BLaER1 (cell line): Measurements from ENCODE around the gene SEC14L2.
A peak's percentile ranks its signal among the peaks of the same experiment; 100 is the strongest.

Experiments used
- H3K27ac ChIP-seq: shearing (Covaris generic); formaldehyde crosslinking; 2 replicates; pipeline ENCODE4 v1.8.1; 2022
- H3K27me3 ChIP-seq: shearing (Covaris generic); formaldehyde crosslinking; 2 replicates; pipeline ENCODE4 v1.8.1; 2022
- H3K36me3 ChIP-seq: shearing (Covaris generic); formaldehyde crosslinking; 2 replicates; pipeline ENCODE4 v1.8.1; 2022
- H3K4me1 ChIP-seq: shearing (Covaris generic); formaldehyde crosslinking; 2 replicates; pipeline ENCODE4 v1.8.1; 2022
- H3K4me2 ChIP-seq: shearing (Covaris generic); formaldehyde crosslinking; 2 replicates; pipeline ENCODE4 v1.8.1; 2022
- H3K4me3 ChIP-seq: shearing (Covaris generic); formaldehyde crosslinking; 2 replicates; pipeline ENCODE4 v1.8.1; 2022
- H3K9ac ChIP-seq: shearing (Covaris generic); formaldehyde crosslinking; 2 replicates; pipeline ENCODE4 v1.8.1; 2022
- H3K9me3 ChIP-seq: shearing (Covaris generic); formaldehyde crosslinking; 2 replicates; pipeline ENCODE4 v1.8.1; 2022
- H4K20me1 ChIP-seq: shearing (Covaris generic); formaldehyde crosslinking; 2 replicates; pipeline ENCODE4 v1.8.1; 2022
- Cebpa-rat ChIP-seq: shearing (Covaris generic); IDR thresholded peaks from 2 replicates; pipeline ENCODE4 v1.8.1; 2022

The SEC14L2 gene

GRCh38 chr22:30416403-30416802, 19.6 kb downstream of the SEC14L2 start:
- Histone ChIP-seq H4K20me1 (no peaks in the 10 kb centered on the region), H3K4me1 (peaks cover 3% of the 10 kb centered on the region), H3K4me2 (no peak overlapping the region), H3K27me3 (no peaks in the 10 kb centered on the region), H3K4me3 (no peak overlapping the region), H3K9me3 (no peaks in the 10 kb centered on the region), H3K9ac (no peak overlapping the region), H3K27ac (no peak overlapping the region), H3K36me3 (peaks cover 96% of the 10 kb centered on the region)
- no peak for TF ChIP-seq Cebpa-rat

GRCh38 chr22:30416837-30417236, 20.0 kb downstream of the SEC14L2 start:
- Histone ChIP-seq H3K9ac (no peak overlapping the region), H3K4me2 (no peak overlapping the region), H3K27me3 (no peaks in the 10 kb centered on the region), H3K36me3 (peaks cover 91% of the 10 kb centered on the region), H3K4me3 (no peak overlapping the region), H3K4me1 (peaks cover 7% of the 10 kb centered on the region), H4K20me1 (no peaks in the 10 kb centered on the region), H3K9me3 (no peaks in the 10 kb centered on the region), H3K27ac (no peak overlapping the region)
- TF ChIP-seq Cebpa-rat: no peak

- Histone ChIP-seq H4K20me1 (no peaks in the 10 kb centered on the region), H3K27ac (no peak overlapping the region), H3K36me3 (peaks cover 54% of the 10 kb centered on the region), H3K4me3 (no peak overlapping the region), H3K9ac (no peak overlapping the region), H3K4me2 (no peak overlapping the region), H3K27me3 (no peaks in the 10 kb centered on the region), H3K9me3 (no peaks in the 10 kb centered on the region), H3K4me1 (peaks cover 36% of the 10 kb centered on the region)
- TF ChIP-seq Cebpa-rat: no peak
These were observed 23.7 kb downstream of the SEC14L2 start for GRCh38 chr22:30420347-30421125.

- peak overlapping the region; percentile 88; the same call in 1 of the 2 replicates for H3K27ac ChIP-seq
- peaks cover 1% of the 10 kb centered on the region for H4K20me1 ChIP-seq
- no peaks in the 10 kb centered on the region for H3K9me3 ChIP-seq
- H3K36me3 ChIP-seq: peaks cover 41% of the 10 kb centered on the region
- H3K4me1 ChIP-seq: peaks cover 45% of the 10 kb centered on the region
- no peak for TF ChIP-seq Cebpa-rat
- peak overlapping the region; percentile 92 for H3K4me2 ChIP-seq
- peak overlapping the region; percentile 82 for H3K9ac ChIP-seq
- H3K27me3 ChIP-seq: no peaks in the 10 kb centered on the region
- H3K4me3 ChIP-seq: peak overlapping the region; percentile 96; the same call in 1 of the 2 replicates
These were observed 25.1 kb downstream of the SEC14L2 start for GRCh38 chr22:30421695-30422480.

- H4K20me1 ChIP-seq: peaks cover 9% of the 10 kb centered on the region
- H3K9me3 ChIP-seq: no peaks in the 10 kb centered on the region
- H3K4me3 ChIP-seq: peak overlapping the region; percentile 96
- peaks cover 51% of the 10 kb centered on the region for H3K4me1 ChIP-seq
- H3K36me3 ChIP-seq: peaks cover 41% of the 10 kb centered on the region
- H3K27ac ChIP-seq: peak overlapping the region; percentile 88
- no peaks in the 10 kb centered on the region for H3K27me3 ChIP-seq
- peak overlapping the region; percentile 82 for H3K9ac ChIP-seq
- H3K4me2 ChIP-seq: peak overlapping the region; percentile 92
- TF ChIP-seq Cebpa-rat: no peak
These were observed 25.9 kb downstream of the SEC14L2 start for GRCh38 chr22:30422481-30423300.

- H4K20me1 ChIP-seq: peaks cover 16% of the 10 kb centered on the region
- H3K9me3 ChIP-seq: no peaks in the 10 kb centered on the region
- H3K9ac ChIP-seq: peak overlapping the region; percentile 82
- H3K4me3 ChIP-seq: peak overlapping the region; percentile 96
- H3K4me1 ChIP-seq: peaks cover 51% of the 10 kb centered on the region
- no peaks in the 10 kb centered on the region for H3K27me3 ChIP-seq
- no peak for TF ChIP-seq Cebpa-rat
- peak overlapping the region; percentile 92 for H3K4me2 ChIP-seq
- peaks cover 41% of the 10 kb centered on the region for H3K36me3 ChIP-seq
- peak overlapping the region; percentile 88 for H3K27ac ChIP-seq
These were observed 26.6 kb downstream of the SEC14L2 start for GRCh38 chr22:30423301-30423958.

GRCh38 chr22:30423959-30424533, 27.2 kb downstream of the SEC14L2 start:
- Histone ChIP-seq H3K4me3 (peak overlapping the region; percentile 96), H3K27me3 (no peaks in the 10 kb centered on the region), H3K9me3 (no peaks in the 10 kb centered on the region), H4K20me1 (peaks cover 20% of the 10 kb centered on the region), H3K4me2 (peak overlapping the region; percentile 92), H3K27ac (peak overlapping the region; percentile 88), H3K9ac (peak overlapping the region; percentile 89), H3K36me3 (peaks cover 41% of the 10 kb centered on the region), H3K4me1 (peaks cover 51% of the 10 kb centered on the region)
- no peak for TF ChIP-seq Cebpa-rat

GRCh38 chr22:30424534-30425326, 27.9 kb downstream of the SEC14L2 start:
- Histone ChIP-seq H3K27ac (peak overlapping the region; percentile 88), H3K9ac (peak overlapping the region; percentile 89), H3K4me2 (peak overlapping the region; percentile 88), H3K9me3 (no peaks in the 10 kb centered on the region), H3K4me3 (peak overlapping the region; percentile 96), H4K20me1 (peaks cover 20% of the 10 kb centered on the region), H3K36me3 (peaks cover 43% of the 10 kb centered on the region), H3K4me1 (peaks cover 51% of the 10 kb centered on the region), H3K27me3 (no peaks in the 10 kb centered on the region)
- TF ChIP-seq Cebpa-rat: no peak
